Kidney (tissue), 14 donors: ENCODE results near the gene CCDC78. TPM values are rescaled to one million over a fixed set of nuclear protein-coding genes. Genes with fewer than 3 reads are reported as not detected.

Experiments used
- DNase-seq, 5 donors: peaks; one replicate each; pipeline ENCODE4 v3.0.0-alpha.2; 2013 to 2020
- FAIRE-seq: peaks from 2 replicates; lab custom pipeline; 2012; peaks lifted over from hg19 to GRCh38; lab: Jason Lieb, UNC
- H3K27ac ChIP-seq, 2 donors: one replicate each; pipeline ENCODE4 v1.7.0; 2013; ENCODE audit warnings: low read depth in 2 of 2, low read length in 2 of 2, inconsistent platforms in 1 of 2
- H3K27me3 ChIP-seq: one replicate; pipeline ENCODE4 v1.7.1; 2013; ENCODE audit warnings: low read length, inconsistent platforms; ENCODE audit not compliant: control insufficient read depth, insufficient read depth
- H3K36me3 ChIP-seq, 3 donors: one replicate each; pipeline versions ENCODE4 v1.7.0 to v1.7.1; 2013; ENCODE audit warnings: low read length in 3 of 3, control low read depth in 1 of 3, inconsistent platforms in 1 of 3; ENCODE audit not compliant: insufficient read depth in 3 of 3, control insufficient read depth in 2 of 3
- H3K4me1 ChIP-seq, 3 donors: one replicate each; pipeline versions ENCODE4 v1.7.0 to v1.7.1; 2013; ENCODE audit warnings: low read length in 3 of 3, inconsistent platforms in 1 of 3, low read depth in 1 of 3; ENCODE audit not compliant: control insufficient read depth in 2 of 3, insufficient read depth in 2 of 3
- H3K4me3 ChIP-seq, 3 donors: one replicate each; pipeline versions ENCODE4 v1.7.0 to v1.8.1; 2013; ENCODE audit warnings: low read length in 3 of 3, control low read depth in 1 of 3, inconsistent platforms in 1 of 3
- H3K9ac ChIP-seq, 3 donors: one replicate each; pipeline versions ENCODE4 v1.7.0 to v1.7.1; 2013; ENCODE audit warnings: low read length in 3 of 3, control low read depth in 1 of 3, inconsistent platforms in 1 of 3
- H3K9me3 ChIP-seq, 3 donors: one replicate each; pipeline versions ENCODE4 v1.7.0 to v1.7.1; 2013; ENCODE audit warnings: low read length in 3 of 3, control low read depth in 1 of 3, inconsistent platforms in 1 of 3; ENCODE audit not compliant: control insufficient read depth in 2 of 3, insufficient read depth in 1 of 3
- intact Hi-C: fragments of 100-400 bp; cut with DNase I; formaldehyde crosslinking; loops from one replicate; pipeline ENCODE4 v1.11.1; 2022
- polyA plus RNA-seq: library from polyadenylated mRNA; stranded (reverse); fragments of 350-450 nt; fragmentation: Illumina TruSeq; extraction: RNeasy Lipid Tissue Mini Kit (QIAGEN cat#74804); gene quantifications from one replicate; pipeline ENCODE4 v1.2.3, GENCODE V29; 2014; ENCODE audit warnings: low read depth, low replicate concordance; ENCODE audit not compliant: insufficient read depth
- total RNA-seq: library from RNA; stranded (reverse); fragmentation: NEBNext Ultra II Directional; extraction: Animal tissue kit (Norgen Biotek cat#: 25700); gene quantifications from one replicate; pipeline ENCODE4 v1.2.1, GENCODE V29; 2021
- TF ChIP-seq, protein P1 (sequence below): IDR thresholded peaks from 3 replicates; pipeline ENCODE4 v1.5.1; 2012; ENCODE audit warnings: mild to moderate bottlenecking, moderate library complexity, borderline replicate concordance; ENCODE audit not compliant: insufficient read depth; ENCODE audit errors: extremely low read depth
- donor health status: control.
- donor health status: control.
- donor health status: control.
- donor health status: control.
- donor health status: control.
- donor health status: DM: yes; HTN: yes; CAD: no.
- donor health status: Normal renal cell carcinoma (clear cell type).

CCDC78 gene
- total and polyA plus RNA-seq, 2 donors from 2014 or later: 1.3 to 2.6 TPM

- FAIRE-seq: no peak
- H3K4me1 ChIP-seq: peaks cover 0 to 22% (median 7%) of the 10 kb centered on the region in 3 donors
- intact Hi-C loops: no loop called here
- TF ChIP-seq, protein P1, sequence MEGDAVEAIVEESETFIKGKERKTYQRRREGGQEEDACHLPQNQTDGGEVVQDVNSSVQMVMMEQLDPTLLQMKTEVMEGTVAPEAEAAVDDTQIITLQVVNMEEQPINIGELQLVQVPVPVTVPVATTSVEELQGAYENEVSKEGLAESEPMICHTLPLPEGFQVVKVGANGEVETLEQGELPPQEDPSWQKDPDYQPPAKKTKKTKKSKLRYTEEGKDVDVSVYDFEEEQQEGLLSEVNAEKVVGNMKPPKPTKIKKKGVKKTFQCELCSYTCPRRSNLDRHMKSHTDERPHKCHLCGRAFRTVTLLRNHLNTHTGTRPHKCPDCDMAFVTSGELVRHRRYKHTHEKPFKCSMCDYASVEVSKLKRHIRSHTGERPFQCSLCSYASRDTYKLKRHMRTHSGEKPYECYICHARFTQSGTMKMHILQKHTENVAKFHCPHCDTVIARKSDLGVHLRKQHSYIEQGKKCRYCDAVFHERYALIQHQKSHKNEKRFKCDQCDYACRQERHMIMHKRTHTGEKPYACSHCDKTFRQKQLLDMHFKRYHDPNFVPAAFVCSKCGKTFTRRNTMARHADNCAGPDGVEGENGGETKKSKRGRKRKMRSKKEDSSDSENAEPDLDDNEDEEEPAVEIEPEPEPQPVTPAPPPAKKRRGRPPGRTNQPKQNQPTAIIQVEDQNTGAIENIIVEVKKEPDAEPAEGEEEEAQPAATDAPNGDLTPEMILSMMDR: no peak
- peaks cover 3 to 11% (median 6%) of the 10 kb centered on the region in 3 donors for H3K36me3 ChIP-seq
- no peaks in the 10 kb centered on the region for H3K9me3 ChIP-seq
- H3K9ac ChIP-seq: no peak overlapping the region
- no peak overlapping the region for H3K27ac ChIP-seq
- no peak overlapping the region for H3K4me3 ChIP-seq
- peak in 1 of 5 donors; percentile 81 for DNase-seq
- H3K27me3 ChIP-seq: no peaks in the 10 kb centered on the region
These were observed 49.3 kb downstream of the CCDC78 start for GRCh38 chr16:676913-677312.

DNA sequence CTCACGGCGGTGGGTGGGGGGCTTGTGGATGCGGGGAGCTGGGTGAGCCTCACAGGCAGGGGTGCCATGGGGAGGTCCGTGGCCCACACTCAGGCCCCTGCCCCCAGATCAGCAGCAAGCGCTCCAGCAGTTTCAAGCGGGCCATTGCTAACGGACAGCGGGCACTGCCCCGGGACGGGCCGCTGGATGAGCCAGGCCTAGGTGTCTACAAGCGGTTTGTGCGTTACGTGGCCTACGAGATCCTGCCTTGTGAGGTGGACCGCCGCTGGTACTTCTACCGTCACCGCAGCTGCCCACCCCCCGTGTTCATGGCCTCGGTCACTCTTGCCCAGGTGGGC is 49.7 kb downstream of the CCDC78 start:
- no peak overlapping the region for H3K9ac ChIP-seq
- intact Hi-C loops: no loop called here
- peaks cover 0 to 10% (median 3%) of the 10 kb centered on the region in 3 donors for H3K36me3 ChIP-seq
- no peak overlapping the region for H3K27ac ChIP-seq
- TF ChIP-seq, protein P1: no peak
- no peaks in the 10 kb centered on the region for H3K27me3 ChIP-seq
- H3K9me3 ChIP-seq: no peaks in the 10 kb centered on the region
- DNase-seq (no peak), FAIRE-seq (no peak)
- peaks cover 0 to 18% (median 6%) of the 10 kb centered on the region in 3 donors for H3K4me1 ChIP-seq
- no peak overlapping the region for H3K4me3 ChIP-seq

- no peaks in the 10 kb centered on the region for H3K9me3 ChIP-seq
- H3K36me3 ChIP-seq: peaks cover 0 to 10% (median under 1%) of the 10 kb centered on the region in 3 donors
- DNase-seq (no peak), FAIRE-seq (no peak)
- TF ChIP-seq, protein P1: no peak
- intact Hi-C loops: no loop called here
- peaks cover 0 to 13% (median under 1%) of the 10 kb centered on the region in 3 donors for H3K4me1 ChIP-seq
- no peak overlapping the region for H3K4me3 ChIP-seq
- no peaks in the 10 kb centered on the region for H3K27me3 ChIP-seq
- no peak overlapping the region for H3K9ac ChIP-seq
- no peak overlapping the region for H3K27ac ChIP-seq
These were observed 50.2 kb downstream of the CCDC78 start for GRCh38 chr16:675884-676564.
